Femur (tissue), 1 donor: ENCODE results near the gene MYO7B.
A peak's percentile ranks its signal among the peaks of the same experiment; 100 is the strongest.

Source experiments
- DNase-seq: peaks from one replicate; pipeline ENCODE4 v3.0.0-alpha.2; 2017

The MYO7B gene

DNA sequence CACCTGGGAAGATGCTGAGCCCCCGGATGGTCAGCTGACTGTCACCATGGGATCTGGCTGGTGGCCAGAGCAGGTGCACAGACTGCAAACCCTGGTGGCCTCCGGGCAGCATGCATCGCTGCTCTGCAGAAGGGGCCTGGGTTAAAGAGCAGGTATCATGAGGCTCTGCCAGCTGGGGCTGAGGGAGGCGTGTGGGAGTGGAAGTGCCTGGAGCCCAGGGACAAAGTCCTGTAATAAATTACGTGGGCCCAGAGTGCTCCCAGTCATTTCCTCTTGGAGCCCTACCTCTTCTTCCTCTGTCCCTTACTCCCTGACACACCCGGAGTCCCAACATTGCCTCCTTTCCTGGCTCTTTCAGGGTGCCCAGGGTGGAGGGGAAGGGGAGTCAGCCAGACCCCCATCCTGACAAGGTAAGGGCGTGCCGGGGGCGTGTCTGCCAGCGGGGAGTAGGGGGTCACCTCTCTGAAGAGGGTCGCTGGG is at the start of gene MYO7B:
TSS of gene MYO7B (plus strand) at position 262 of the 480 bp plus-strand sequence. CDS start 24,040 bp downstream, outside the sequence.
- no peak for DNase-seq

DNA sequence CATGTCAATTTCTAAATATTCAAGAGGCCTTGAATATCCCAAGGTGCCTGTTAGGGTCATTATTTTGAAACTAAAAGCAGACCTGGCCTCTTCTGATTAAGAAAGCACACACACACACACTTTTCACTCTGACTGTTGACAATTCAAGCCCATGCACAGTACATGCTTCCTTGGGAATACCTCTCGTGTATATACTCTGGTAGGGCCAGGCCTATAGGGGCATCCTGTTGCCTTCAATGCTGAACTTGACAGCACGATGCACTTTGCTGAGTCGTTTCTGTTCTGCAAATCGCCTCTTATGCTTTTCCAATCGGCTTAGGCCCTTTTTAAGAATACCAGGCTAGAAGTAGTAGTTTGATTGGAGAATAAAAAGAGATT is 49.8 kb upstream of the MYO7B start:
- no peak for DNase-seq

DNA sequence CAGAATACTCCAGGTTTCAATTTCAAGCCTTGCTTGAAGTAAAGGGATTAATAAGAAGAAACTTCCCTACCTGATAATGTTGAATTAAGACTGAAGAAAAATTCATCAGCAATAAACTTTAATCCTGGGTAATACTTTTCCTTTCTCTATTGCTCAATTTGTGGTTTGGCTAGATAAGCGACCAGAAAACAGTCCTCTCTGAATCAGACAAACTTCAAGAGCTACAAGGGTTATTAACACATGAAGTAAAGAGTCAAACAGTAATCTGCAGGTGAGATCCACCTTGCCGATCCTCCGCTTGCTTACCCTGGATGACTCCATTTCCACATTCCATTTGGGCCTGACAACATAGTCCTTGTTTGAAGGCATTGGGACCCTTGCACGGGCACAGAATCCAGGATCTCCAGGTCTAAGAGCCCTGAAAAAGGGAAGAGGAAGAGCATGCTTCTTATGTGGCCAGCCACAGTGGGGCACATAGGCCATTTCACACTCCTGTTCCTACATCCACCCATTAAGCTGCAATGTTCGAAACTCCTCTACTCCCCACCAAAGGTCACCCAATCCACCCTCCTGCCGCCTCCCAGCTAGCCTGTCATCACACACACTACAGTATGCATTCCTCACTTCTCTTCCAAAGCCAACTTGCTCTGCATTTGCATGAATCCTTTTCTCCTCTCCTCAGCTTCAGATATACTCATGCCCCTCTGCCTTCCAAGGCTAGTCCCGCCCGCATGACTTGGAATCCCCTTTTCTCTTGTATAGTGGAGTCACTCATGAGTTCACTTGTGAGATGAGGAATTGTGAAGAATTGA is 49.0 kb upstream of the MYO7B start:
- DNase-seq = no peak

DNA sequence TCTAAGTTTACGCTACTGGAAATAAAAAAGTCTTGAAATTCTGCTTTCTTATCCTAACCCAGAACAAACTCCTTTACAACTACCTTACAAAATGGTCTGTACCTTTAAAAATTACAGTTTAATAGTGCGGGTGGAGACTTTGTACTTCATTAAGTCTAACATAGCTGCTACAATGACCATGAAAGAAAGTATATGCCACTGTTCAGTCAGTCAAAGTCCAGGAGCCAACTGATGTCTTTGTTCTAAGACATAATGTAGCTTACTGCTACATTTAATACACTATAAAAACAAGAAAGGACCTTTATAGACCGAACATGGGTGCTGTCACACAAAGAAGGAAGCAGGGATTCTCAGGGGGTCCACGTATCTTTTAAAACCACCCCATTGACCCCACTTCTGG is 45.2 kb upstream of the MYO7B start:
- DNase-seq = no peak

DNA sequence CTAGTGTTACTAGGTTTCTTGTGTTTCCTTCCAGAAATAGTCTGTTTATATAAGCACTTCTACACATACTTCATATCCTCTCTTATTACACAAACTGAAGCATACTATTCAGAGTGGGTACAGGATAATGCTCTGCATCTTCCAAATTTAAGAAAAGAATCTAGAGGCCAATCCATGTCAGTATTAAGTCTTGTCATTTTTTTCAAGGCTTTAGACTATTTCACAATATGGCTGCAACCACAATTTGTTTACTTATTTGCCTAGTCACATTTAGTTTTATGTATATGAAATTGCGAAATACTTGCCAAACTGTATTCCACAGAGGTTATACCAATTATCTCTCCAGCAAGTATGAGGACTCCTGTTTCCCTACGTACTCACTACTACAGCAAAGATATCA is 37.1 kb upstream of the MYO7B start:
- no peak for DNase-seq

DNA sequence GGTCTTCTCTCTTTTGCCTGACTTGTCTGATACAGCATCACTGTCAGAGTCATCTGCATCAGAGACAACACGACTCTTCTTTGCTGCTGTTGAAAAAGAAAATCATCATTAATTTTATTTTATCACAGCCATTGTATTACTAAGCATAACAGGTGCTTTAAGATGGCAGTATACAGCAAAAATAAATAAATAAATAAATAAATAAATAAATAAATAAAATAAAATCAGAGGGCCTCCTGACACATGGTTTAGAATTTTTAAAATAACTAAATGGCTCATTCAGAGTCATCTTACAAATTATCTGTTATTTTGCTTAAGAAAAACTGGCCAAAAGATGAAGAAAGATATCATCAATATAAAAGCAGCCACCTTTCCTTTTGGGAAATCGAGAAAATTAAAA is 32.0 kb upstream of the MYO7B start:
- DNase-seq = no peak

DNA sequence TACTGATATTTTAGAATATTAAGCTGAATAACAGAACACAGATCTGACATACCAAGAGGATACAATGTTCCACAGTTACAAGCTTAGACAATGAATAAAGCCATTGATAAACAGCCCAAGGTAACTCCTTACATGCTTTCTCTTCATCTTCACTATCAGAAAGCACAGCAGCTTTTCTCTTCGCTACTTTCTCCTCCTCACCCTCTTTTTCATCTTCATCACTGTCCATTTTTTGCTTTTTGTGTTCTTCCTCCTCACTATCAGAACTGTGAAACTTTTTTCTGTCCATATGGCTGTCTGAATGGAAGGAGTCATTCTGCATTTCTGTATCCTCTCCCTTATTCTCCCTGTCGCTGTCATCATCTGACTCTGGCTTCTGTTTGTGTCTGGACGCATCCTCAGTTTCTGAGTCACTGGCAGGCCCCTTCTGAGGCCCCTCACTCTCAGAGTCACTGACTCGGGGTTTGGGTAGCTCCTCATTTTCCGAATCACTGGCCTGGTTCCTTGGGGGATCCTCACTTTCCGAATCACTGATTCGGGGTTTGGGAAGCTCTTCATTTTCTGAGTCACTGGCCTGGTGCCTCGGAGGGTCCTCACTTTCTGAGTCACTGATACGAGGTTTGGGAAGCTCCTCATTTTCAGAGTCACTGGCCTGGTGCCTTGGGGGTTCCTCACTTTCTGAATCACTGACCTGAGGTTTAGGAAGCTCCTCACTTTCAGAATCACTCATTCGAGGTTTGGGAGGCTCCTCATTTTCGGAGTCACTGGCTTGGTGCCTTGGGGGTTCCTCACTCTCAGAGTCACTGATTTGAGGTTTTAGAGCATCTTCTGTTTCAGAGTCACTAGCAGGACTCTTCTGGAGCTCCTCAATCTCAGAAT is 30.7 kb upstream of the MYO7B start:
- DNase-seq = no peak

DNA sequence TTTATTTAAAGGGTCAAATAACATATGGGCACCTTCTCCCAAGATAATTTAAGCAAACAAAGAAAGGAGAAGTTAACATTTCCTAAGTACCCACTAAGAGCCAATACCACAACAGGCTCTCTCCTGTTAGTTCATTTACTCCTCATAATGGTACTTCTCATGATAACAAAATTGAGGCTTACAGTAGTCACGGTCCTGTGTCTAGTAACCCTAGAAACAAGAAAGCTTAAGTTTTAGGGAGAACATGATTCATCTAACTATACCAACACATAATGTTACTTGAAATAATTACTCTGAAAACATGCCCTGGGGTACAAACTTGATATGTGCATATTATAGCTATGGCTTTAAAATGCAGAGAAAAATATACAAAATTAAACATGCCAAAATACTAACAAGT is 29.0 kb upstream of the MYO7B start:
- DNase-seq = no peak

DNA sequence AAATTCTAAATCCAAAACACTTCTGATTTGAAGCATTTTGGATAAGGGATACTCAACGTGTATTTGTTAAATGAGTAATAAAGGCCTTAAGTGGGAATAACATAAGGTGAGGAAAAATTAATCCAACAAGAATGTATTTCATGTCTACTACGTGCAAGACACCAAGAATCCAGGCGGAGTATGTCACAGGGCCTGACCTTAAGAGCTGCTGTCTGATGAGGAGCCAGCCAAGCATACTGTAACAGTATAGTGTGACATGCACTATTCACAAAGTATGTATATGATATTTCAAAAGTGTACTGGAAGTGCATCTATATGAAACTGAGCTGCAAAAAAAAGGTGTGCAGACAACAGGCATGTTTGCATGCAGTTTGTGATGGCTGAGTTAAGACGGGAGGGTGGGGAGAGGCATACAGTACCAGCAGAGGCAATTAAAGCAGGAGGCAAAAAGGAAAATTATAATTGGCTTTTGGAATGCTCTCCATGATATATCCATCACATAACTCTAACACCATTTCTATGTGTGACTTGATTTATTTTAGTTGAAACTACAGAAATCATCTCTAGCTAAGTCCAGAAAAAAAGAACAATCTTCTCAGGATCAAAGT is 27.4 kb upstream of the MYO7B start:
- no peak for DNase-seq

DNA sequence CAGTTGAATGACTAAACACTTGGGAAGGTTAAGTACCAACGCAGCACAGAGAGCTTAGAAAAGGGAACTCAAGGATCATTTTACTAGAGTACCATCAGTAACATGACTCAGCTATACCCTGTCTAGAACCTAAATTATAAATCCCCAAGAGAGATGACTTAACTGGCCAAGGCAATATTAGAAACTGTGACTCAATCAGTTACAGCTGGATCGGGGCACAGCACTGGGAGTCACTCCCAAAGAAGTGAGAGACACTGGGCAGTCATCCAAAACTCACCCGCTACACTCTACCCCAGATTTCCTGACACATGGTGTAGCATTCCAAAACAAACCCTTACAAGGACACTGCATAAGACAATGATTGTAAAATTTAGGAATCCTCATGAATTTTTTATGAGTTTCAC is 26.9 kb upstream of the MYO7B start:
- DNase-seq = peak; percentile 76

DNA sequence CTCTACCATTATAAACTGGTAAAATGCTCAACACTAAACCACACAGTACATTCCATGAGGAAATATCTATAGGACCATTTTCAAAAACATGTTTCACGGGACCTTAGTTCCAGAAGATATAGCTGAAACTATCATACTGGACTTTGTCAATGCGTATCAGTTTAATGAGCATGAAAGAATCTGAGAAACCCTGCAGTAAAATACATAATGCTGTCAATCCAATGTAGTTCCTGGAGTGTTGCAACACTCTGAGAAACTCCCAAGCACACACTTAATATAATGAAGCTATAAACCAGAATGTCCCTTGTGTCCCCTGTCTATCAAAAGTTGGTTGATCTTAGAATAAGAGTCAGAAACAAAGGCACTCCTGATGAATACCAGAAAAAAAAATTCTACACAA is 25.4 kb upstream of the MYO7B start:
- DNase-seq = no peak

DNA sequence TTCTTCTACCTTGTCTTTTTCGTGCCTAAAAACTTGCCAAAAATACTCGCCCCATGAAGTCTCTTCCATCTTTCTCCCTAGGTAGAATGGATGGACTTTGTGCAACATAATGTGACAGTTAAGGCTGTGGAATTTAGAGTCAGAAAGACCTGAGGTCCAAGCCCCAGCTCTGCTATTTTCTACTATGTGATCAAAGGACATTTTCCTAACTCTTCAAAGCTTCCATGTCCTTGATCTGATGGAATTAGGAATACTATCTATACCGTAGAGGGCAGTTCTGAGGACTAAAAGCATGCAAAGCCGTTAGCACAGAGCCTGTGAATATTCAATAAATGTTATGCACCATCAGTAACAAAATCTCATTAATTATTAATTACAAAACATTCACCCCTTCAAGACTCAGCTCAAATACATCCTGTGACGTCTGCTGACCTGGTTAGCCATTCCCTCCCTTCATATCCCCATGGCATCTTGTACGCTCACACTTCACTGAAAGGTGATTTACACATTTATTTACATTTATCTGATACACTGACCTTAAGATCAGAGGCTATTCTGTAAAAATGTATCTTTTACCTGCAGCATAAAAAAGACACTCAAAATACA is 24.3 kb upstream of the MYO7B start:
- no peak for DNase-seq

DNA sequence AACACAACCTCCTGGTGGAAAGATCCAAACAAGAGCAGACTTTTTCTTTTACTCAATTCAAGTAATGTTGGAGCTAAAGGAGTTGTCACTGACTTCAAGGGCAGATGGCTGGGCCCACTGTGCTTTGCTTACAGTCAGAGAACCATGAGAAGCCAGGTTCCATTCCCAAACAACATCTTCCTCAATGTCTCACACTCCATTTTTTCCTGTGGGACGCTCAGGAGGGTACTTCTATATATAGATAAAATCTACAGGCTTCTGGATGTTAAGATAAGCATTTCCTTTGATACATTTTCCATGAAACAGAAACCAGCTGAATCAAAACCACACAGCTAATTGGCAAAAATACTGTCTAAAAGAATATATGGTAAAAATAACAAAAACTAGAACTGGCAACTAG is 23.6 kb upstream of the MYO7B start:
- DNase-seq = no peak

DNA sequence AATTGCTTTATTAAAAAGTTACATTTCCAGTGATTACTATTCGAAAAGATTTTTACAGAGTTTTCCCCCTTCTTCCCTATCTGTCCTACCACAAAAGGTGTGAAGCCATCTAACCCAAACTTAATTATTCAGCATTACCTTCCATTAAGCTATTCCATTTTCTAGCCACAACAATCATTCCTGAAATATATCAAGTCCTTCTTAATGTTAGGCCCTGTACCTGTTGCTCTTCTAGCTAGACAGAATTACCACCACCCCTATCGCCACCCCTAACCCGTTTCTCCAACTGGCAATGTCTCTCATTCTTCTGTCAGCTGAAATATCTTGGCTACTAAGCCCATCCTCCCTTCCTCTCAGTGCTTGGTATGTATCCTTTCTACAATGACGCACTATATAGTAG is 23.1 kb upstream of the MYO7B start:
- no peak for DNase-seq

DNA sequence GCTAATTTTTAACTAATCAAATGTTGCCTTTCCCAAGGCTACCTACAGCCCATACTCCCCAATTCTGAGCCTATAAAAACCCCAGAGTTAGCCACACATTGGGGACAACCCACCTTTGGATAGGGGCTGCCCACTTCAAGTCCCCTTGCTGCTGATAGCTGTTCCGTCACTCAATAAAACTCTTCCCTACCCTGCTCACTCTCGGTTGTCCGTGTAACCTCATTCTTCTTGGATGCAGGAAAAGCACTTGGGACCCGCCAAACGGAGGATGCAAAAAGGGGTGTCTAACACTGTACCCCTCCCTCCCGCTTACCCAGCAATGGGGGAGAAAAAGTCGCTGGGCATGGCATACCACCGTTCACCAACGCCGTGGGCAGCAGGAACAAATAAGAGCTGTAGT is 21.4 kb upstream of the MYO7B start:
- no peak for DNase-seq

DNA sequence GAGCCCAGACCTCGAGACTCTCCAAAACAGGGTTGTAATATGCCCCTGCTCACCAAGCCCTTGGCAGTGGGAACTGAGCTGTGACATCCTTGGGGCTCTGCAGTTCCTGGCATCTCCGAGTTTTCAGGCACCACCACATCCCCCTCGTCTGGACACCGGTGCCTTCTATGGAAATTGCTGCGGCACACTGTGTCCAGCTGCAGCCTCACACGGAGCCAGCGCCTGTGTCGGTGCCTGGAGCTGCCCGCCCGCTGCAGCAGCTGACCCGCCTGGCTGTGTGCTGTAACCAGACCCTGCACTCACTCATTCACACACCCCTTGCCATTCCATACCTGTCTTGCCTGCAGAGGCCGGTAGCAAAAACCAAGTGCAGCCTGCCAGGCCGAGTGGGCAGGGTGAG is 21.0 kb upstream of the MYO7B start:
- no peak for DNase-seq

DNA sequence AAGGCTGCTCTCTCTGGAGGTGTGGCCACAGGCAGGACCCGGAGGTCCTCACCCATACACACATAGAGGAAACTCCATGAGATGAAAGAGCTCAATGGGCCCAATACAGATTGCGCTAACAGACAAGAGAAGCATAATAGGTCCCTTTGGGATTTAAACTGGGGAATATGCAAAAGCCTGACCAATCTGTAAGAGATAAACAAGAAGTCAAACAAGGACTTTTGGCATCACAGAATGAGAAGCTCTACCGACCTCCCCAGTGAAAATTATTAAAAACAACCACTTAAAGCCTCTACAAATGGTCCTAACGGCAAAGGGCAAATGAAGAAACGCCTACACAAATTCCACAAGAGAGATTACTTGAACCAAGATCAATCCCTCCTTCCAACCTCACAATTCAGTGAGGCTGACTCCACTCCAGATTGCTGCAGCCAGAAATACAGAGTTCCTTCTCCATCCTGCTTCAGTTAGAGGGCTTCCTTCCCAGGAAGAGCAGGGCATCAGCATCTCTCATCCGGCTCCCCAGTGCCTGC is 20.0 kb upstream of the MYO7B start:
- DNase-seq = no peak

DNA sequence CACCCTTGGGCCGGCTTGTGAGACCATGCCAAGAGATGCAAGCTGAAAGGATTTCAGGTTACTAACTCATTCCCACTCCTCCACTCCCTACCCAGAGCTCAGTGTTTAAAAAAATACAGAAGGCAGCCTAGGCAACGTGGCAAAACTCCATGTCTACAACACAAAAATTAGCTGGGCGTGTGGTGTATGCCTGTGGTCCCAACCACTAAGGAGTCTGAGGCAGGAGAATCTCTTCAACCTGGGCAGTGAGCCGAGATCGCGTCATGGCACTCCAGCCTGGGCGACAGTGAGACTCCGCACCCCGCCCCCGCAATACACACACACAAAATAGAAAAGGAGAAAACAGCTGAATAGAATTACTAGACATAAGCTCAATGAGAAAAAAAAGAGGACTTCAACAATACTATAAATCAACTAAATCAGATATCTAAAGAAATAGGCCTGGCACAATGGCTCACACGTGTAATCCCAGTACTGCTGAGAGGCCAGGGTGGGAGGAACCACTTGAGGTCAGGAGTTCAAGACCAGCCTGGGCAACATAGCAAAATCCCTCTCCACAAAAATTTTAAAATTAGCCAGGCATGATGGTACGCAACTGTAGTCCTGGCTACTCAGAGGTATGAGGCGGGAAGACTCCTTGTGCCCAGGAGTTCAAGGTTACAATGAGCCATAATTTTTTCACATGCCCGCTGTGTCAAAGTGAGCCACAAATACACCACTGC is 19.3 kb upstream of the MYO7B start:
- DNase-seq = peak; percentile 89

DNA sequence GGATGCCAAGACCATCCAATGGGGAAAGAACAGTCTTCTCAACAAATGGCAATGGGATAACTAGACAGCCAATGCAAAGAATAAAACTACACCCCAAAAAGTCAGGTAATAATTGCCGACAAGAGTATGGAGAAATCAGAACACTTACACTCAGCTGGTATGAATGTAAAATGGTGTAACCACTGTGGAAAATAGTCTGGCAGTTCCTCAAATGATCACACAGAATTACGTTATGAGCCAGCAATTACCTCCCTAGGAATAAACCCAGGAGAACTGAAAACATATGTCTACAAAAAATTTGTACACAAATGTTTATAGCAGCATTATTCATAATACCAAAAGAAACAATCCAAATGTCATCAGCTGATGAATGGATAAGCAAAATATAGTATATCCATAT is 18.0 kb upstream of the MYO7B start:
- no peak for DNase-seq

DNA sequence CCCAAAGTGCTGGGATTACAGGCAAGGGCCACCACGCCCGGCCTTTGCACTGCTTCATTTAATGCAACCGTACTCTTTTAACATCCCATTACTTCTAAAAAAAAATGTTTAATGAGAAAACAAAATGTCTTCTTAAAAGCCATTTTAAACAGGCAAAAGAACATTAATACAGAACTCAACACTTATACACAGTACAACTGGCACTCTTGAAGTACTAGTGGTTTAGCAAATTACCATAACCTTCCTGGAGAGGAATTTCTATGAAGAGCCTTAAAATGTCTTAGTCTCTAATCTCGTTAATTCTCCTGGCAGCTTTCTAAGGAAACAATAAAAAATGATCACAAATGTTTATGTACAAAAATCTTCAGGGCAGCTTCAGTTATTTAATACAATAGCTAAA is 15.1 kb upstream of the MYO7B start:
- DNase-seq = no peak

DNA sequence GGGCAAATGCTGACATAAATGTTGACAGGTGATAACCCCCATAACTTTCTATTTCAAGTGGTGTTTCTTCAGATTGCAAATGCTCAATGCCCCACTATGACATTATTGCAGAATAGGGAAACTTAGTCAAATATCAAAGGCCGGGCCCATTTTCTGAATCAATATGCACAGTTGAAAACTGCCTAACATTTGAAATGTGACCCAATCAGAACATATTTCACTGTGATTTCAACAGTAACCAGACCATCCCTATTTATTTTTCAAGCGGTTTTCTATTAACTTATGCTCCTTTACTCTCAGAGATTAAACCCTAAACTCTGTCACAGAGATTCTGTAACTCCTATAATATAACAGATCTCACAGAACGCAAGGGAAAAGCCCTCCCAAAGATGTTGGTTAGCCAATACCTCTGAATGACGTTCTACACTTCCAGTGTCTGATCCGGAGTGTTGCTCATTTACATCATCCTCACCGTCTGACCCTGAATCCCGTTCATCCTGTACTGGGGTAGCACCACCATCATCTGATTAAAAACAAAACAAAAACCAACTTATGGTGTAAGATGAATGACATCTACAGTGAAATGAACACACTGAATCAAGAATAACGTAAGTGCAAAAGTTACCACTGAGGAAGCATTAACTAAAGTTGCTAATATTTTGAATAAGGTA is 12.1 kb upstream of the MYO7B start:
- DNase-seq = no peak
